ENCODE measurements around the gene MRPL54.
A peak's percentile ranks its signal among the peaks of the same experiment; 100 is the strongest.

Gene MRPL54

DNA sequence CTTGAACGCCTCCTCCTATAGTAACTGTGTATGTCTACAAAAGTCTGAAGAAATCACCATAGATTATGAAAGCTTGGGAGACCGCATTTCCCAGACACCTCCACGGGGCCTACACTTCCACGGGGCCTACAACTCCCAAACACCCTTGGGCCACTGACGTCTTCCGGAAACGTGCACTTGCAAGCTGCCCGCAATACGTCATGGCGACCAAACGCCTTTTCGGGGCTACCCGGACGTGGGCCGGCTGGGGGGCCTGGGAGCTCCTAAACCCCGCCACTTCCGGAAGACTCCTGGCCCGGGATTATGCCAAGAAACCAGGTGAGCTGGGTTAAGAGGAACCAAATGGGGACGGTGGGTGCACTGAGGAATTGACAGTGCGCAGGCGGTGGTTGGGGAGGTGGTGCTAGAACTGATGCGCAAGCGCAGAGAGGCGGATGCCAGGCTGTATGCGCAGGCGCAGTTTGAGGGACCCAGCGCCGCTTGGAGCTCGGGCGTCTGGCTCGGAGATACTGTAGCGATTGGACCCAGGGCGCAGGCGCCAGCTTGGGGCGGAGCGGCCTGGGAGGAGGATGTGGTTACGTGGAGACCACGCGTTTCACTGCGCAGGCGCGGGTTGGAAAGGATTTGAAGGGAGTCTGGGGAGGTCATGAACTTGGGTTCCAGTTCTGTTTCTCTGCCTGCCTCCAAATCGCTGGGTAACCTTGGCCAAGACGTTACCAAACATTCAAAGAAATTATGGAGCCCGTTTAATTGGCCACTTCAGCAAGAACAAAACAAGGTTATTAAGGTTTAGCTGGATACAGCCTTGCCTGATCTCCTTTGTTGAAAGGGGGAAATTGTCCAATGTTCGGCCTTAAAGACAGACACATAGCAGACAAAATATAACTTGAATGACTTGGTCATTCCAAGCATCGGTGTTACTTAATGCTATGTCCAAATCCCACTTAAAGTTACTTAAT lies at the start of gene MRPL54:
MRPL54 (plus strand) TSS at position 182 of the 959 bp plus-strand sequence; CDS start at position 201, 19 bp downstream.
- DNase-seq: peak; percentile 99

- no peak for DNase-seq
Observed at GRCh38 chr19:3716147-3716668, 46.3 kb upstream of the MRPL54 start.

- DNase-seq: no peak
Observed at GRCh38 chr19:3719868-3720267, 42.6 kb upstream of the MRPL54 start.

DNA sequence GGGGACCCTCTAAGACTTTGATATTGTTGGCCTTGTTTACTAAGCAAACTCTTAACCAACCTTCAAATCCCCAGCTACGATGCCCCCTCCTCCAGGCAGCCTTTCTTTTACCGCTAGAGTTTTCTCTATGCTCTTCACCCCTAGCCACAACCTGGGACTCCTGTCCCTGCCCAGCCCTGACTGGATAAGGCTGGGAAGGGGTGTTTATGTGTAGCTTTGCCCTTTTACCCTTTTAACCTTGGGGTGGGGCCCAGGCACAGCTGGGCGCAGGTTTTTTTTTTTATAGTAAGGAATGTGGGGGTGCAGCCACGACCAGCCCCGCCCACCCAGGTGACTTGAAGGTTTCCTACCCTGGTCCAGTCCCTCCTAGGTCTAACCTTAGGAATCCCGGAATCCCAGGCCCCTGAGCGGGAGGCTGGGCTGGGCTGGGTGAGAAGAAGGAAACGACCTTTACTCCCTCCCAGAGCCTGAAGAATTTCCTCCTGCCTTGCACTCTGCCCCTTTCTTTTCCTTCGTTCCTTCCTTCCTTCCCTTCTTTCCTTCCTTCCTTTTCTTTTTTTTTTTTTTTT lies 42.0 kb upstream of the MRPL54 start:
- DNase-seq: no peak

DNA sequence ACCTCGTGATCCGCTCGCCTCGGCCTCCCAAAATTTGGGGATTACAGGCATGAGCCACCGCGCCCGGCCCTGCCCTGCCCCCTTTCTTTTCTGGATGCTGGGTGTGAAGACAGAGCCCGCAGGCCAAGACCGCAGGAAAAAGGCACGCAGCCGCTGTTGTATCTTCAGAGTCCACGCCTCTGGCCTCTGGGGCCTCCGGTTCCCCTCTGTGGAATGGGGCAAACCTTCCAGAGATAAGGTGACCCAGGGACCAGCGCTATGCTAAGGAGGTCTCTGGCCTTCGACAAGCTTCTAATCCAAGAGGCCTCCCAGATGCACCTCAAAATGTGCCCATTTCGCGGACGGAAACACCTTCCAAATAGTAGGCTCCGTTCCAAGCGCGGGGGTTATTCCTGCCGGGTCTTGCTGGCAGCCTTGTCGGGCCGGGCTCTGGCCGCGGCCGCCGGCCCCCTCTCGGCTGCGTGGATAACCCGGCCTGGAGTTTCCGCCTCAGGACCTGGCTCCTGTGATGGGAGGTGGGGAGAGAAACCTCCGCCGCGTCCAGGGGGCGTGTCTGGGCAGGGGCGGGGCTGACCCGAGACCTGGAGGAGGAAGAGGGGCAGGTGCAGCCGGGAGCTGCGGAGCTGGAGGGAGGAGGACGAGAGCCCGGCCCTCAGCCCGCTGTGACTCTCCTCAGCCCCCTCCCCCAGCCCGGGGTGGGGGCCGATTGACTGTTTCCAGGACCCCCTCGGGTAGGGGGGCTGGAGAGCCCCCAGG lies 41.2 kb upstream of the MRPL54 start:
- DNase-seq: peak; percentile 97

- peak; percentile 45 for DNase-seq
Observed at GRCh38 chr19:3721887-3722442, 40.5 kb upstream of the MRPL54 start.

- peak; percentile 79 for DNase-seq
Observed at GRCh38 chr19:3722443-3723109, 39.9 kb upstream of the MRPL54 start.

DNA sequence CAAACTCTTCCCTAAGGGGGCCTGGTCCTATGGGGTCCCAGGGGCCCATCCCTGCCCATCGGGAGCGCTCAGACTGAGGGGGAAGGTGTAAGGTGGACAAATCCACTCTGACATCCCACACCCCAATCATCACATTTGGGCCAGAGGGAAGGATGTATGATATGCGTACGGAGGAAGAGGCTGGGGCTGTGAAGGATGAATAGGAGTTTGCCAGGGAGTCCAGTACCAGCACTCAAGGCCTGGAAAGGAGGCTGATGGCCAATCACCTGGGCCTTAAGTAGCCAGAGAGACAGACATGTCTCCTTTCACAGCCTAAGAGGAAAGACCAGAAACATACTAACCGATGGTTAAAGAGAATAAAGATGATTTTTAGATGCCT lies 39.4 kb upstream of the MRPL54 start:
- DNase-seq: no peak

DNA sequence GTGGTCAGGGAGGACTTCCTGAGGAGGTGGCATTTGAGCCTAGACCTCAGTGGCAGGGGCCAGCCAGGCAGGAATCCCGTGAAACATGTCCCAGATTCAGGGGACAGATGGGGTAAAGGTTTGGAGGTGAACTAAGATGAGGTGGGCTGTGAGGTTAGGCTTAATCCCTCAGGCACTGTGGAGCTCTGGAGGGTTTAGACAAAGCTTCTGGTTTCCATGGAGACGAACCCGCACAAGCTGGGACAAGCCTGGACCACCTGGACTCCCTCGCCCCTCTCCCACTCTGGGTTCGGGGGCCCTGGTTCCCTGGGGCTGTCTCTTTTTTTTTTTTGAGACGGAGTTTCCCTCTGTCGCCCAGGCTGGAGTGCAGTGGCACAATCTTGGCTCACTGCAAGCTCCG lies 38.6 kb upstream of the MRPL54 start:
- peak; percentile 84 for DNase-seq

DNA sequence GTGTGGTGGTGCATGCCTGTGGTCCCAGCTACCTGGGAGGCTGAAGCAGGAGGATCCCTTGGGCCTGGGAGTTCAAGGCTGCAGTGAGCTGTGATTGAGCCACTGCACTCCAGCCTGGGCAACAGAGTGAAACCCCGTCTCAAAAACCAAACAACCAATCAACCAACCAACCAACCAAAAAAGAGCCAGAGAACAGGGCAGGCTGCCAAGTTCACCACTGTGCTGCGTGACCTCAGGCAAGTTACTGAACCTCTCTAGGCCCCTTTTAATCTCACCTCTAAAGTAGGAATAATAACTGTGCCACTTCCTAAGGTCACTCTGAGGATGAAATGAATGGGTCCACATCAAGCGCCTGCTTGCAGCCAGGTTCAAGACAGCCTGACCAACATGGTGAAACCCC lies 37.4 kb upstream of the MRPL54 start:
- DNase-seq: peak; percentile 39

DNA sequence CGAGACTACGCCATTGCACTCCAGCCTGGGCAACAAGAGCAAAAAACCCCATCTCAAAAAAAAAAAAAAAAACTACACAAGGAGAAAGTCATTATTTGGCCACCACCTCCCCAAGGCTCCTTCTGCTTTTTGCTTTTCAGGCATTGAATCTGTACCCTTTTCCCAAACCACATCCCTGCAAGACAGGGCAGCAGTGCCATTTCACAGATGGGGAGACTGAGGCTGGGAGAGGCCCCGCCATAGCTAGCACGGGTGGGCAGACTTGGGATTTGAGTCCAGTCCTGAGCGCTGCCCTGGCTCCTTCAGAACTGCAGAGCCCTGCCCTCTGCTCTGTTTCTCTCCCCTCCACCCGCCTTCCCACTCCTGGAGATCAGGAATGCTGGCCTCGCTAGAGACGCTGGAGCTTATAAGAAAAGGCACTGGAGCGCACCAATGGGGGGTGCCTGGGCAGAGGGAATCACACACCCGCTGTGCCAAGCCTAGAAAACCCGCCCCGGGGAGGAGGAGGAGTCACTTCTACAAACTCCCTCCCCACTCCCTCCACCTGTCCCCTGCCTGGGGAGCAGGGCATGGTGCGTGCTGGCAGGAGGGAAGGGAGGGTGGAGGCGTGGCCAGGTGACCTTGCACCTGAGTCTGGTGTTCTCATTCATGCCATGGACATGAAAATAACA lies 36.7 kb upstream of the MRPL54 start:
- peak; percentile 99 for DNase-seq

- DNase-seq: no peak
Observed at GRCh38 chr19:3730457-3730958, 32.0 kb upstream of the MRPL54 start.

DNA sequence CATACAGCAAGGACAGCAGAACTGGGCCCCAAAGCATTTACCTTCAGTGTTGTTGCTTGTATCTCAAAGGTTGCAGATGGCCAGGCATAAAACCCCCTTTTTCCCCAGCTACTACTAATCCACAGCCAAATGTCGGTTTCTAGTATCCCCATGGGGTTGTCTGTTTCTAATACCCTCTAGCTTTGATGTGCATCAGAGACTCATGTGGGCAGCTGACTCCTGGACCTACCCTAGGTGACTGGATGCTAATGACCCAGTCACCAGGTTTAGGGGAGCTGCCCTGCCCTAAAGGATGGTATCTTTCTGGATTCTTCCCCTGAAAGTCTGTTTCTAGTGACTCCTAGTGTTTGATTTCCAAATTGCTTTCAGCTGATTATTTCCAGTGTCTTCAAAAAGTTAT lies 30.4 kb upstream of the MRPL54 start:
- DNase-seq: no peak

DNA sequence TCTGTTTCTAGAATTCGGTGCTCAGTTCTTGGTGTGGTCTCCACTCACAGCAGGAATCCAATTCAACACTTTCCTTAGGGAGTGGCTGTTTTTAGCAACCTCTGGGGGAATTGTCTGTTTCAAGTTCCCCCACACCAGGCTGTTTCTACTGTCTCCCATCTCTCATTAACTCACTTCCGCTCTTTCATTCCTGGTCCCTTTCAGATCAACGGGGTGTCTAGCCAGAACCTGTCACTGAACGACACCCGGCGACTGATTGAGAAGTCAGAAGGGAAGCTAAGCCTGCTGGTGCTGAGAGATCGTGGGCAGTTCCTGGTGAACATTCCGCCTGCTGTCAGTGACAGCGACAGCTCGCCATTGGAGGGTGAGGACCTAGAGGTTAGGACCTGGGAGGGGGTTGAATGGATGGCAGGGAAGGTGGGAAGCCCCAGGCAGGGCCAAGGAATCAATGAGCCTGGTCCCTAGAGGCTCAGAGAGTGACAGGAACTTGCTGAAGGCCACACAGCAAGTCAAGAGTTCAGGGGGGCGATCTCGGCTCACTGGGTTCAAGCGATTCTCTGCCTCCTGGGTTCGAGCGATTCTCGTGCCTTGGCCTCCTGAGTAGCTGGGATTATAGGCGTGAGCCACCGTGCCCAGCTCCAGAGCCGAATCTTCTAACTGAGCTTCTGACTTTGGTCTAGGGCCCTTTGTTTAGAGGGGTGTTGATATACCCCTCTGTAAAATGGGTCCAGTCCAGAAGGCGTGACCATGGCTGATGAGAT lies 28.8 kb upstream of the MRPL54 start:
- peak; percentile 14 for DNase-seq

- DNase-seq: no peak
Observed at GRCh38 chr19:3734310-3734600, 28.2 kb upstream of the MRPL54 start.

DNA sequence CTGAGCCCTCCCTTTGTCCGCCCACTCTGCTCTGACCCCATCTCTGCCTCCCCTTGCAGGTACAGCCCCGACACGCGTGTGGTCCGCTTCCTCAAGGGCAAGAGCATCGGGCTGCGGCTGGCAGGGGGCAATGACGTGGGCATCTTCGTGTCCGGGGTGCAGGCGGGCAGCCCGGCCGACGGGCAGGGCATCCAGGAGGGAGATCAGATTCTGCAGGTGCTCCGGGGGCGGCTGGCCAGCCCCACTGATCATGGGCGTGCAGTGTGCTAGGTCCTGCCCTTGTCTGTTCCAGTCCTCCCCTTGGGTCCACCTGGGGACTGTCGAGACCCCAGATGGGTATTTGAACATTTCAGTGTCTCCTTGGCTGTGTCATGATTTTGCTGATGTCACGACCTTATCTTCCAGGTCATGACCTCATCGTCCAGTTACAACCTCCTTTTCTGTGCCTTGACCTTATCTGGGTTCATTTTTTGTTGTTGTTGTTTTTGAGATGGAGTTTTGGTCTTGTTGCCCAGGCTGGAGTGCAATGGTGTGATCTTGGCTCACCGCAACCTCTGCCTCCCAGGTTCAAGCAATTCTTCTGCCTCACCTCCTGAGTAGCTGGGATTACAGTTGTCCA lies 26.3 kb upstream of the MRPL54 start:
- DNase-seq: no peak

- no peak for DNase-seq
Observed at GRCh38 chr19:3737487-3738205, 24.8 kb upstream of the MRPL54 start.

DNA sequence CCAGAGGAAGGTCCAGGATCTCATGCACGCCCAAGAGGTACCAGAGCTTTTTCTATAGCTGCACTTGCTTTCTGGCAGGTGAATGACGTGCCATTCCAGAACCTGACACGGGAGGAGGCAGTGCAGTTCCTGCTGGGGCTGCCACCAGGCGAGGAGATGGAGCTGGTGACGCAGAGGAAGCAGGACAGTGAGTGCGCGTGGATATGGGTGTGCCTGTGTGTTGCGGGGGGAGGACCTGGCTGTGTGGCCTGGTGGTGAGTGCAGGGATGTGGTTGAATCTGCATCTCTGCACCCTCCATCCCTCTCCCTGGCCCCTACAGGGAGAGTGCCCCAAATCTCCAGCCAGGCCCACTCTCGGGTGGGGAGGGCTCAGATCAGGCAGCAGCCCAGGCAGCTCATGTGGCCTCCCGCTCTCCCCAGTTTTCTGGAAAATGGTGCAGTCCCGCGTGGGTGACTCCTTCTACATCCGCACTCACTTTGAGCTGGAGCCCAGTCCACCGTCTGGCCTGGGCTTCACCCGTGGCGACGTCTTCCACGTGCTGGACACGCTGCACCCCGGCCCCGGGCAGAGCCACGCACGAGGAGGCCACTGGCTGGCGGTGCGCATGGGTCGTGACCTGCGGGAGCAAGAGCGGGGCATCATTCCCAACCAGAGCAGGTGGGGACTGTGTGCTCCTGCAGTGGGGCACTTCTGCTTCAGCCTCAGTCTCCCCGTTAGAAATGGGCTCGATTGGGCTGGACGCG lies 23.8 kb upstream of the MRPL54 start:
- DNase-seq: no peak

DNA sequence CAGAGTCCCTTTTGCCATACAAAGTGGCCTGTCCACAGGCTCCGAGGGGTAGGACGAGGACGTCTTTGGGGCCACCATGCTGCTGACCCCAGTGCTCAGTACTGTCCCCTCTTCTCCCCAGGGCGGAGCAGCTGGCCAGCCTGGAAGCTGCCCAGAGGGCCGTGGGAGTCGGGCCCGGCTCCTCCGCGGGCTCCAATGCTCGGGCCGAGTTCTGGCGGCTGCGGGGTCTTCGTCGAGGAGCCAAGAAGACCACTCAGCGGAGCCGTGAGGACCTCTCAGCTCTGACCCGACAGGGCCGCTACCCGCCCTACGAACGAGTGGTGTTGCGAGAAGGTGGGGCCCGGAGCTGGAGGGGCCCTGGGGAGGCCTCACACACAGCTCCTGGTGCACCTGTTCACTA lies 22.1 kb upstream of the MRPL54 start:
- DNase-seq: no peak

All from NCI-H69 (cell line).